GM12878 (cell line): ENCODE data around the gene MMP11.

Experiments
- CHD1 ChIP-seq: IDR thresholded peaks from 2 replicates; pipeline ENCODE4 v1.6.1; 2012; ENCODE audit warnings: low read depth, low read length, improper control_type of control experiment
- GABPA ChIP-seq: IDR thresholded peaks from 2 replicates; pipeline ENCODE4 v1.6.1; 2014; ENCODE audit warnings: antibody characterized with exemption, low read depth, mild to moderate bottlenecking, inconsistent platforms
- POLR2AphosphoS2 ChIP-seq: IDR thresholded peaks from 2 replicates; pipeline ENCODE4 v1.6.1; 2011; ENCODE audit warnings: low read depth, mild to moderate bottlenecking, low read length, improper control_type of control experiment, moderate library complexity
- POLR2AphosphoS5 ChIP-seq: IDR thresholded peaks from 2 replicates; pipeline ENCODE4 v1.6.1; 2011; ENCODE audit warnings: mild to moderate bottlenecking, low read length, inconsistent platforms
- SMC3 ChIP-seq: IDR thresholded peaks from 2 replicates; pipeline ENCODE4 v1.6.1; 2011; ENCODE audit warnings: low read length, improper control_type of control experiment, borderline replicate concordance
- STAT3 ChIP-seq: IDR thresholded peaks from 2 replicates; pipeline ENCODE4 v1.6.1; 2011; ENCODE audit warnings: low read depth, low read length, improper control_type of control experiment
- YY1 ChIP-seq: IDR thresholded peaks from 2 replicates; pipeline ENCODE4 v1.6.1; 2011; ENCODE audit warnings: low read depth, mild to moderate bottlenecking, low read length
- TF ChIP-seq, protein P1 (sequence below): IDR thresholded peaks from 2 replicates; pipeline ENCODE4 v1.6.1; 2011; ENCODE audit warnings: borderline replicate concordance, low read depth, mild to moderate bottlenecking, moderate library complexity, low read length; ENCODE audit not compliant: insufficient read depth, poor library complexity, severe bottlenecking
- TF ChIP-seq, protein P2 (sequence below): IDR thresholded peaks from 2 replicates; pipeline ENCODE4 v1.6.1; 2012; ENCODE audit warnings: low read depth, low read length, improper control_type of control experiment
- TF ChIP-seq, protein P3 (sequence below): fragments of 450-650 bp; IDR thresholded peaks from 2 replicates; pipeline ENCODE4 v1.6.1; 2017; ENCODE audit warnings: antibody characterized with exemption, mild to moderate bottlenecking, moderate library complexity

DNA sequence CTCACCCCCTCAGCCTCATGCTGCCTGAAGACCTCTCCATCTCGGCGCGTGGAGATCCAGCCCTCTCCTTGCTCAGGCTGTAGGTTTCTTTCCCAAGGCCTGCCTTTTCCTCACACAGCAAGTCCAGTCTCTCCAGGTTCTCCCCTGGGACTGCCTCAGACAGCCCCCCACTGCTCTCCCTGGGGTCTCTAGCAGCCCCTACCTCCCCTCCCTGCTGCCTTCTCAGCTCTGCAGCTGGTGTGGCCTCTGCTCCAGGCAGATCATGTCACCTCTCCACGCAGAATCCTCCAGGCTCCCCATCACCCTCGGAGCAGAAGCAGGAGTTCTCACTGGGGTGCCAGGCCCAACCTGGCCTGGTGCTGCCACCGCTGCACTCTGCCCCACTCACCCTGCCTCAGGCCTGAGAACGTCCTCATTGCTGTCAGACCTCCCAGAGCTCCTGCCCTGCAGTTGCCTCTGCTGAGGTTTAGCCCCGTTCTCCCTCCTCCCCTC is 29.3 kb downstream of the MMP11 start:
- TF ChIP-seq POLR2AphosphoS5 (no peak; the same call in 1 of the 2 replicates), POLR2AphosphoS2 (no peak), STAT3 (no peak), CHD1 (no peak), SMC3 (no peak), GABPA (no peak), YY1 (no peak)
- TF ChIP-seq, protein P1, sequence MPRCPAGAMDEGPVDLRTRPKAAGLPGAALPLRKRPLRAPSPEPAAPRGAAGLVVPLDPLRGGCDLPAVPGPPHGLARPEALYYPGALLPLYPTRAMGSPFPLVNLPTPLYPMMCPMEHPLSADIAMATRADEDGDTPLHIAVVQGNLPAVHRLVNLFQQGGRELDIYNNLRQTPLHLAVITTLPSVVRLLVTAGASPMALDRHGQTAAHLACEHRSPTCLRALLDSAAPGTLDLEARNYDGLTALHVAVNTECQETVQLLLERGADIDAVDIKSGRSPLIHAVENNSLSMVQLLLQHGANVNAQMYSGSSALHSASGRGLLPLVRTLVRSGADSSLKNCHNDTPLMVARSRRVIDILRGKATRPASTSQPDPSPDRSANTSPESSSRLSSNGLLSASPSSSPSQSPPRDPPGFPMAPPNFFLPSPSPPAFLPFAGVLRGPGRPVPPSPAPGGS: no peak
- TF ChIP-seq, protein P2, sequence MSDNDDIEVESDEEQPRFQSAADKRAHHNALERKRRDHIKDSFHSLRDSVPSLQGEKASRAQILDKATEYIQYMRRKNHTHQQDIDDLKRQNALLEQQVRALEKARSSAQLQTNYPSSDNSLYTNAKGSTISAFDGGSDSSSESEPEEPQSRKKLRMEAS: no peak
- TF ChIP-seq, protein P3, sequence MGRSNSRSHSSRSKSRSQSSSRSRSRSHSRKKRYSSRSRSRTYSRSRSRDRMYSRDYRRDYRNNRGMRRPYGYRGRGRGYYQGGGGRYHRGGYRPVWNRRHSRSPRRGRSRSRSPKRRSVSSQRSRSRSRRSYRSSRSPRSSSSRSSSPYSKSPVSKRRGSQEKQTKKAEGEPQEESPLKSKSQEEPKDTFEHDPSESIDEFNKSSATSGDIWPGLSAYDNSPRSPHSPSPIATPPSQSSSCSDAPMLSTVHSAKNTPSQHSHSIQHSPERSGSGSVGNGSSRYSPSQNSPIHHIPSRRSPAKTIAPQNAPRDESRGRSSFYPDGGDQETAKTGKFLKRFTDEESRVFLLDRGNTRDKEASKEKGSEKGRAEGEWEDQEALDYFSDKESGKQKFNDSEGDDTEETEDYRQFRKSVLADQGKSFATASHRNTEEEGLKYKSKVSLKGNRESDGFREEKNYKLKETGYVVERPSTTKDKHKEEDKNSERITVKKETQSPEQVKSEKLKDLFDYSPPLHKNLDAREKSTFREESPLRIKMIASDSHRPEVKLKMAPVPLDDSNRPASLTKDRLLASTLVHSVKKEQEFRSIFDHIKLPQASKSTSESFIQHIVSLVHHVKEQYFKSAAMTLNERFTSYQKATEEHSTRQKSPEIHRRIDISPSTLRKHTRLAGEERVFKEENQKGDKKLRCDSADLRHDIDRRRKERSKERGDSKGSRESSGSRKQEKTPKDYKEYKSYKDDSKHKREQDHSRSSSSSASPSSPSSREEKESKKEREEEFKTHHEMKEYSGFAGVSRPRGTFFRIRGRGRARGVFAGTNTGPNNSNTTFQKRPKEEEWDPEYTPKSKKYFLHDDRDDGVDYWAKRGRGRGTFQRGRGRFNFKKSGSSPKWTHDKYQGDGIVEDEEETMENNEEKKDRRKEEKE: no peak
